GM18499 (cell line): ENCODE measurements around the gene ZFAND2A.

ENCODE experiments used
- ATAC-seq: cut with Tn5 transposase; IDR thresholded peaks from one replicate; pipeline ENCODE4 v1.9.1; 2021; ENCODE audit warnings: moderate number of reproducible peaks; ENCODE audit not compliant: insufficient read depth, unreplicated experiment

Gene ZFAND2A

GRCh38 chr7:1111156-1111555 is 48.8 kb downstream of the ZFAND2A start:
- no peak for ATAC-seq

- no peak for ATAC-seq
These were observed 49.6 kb downstream of the ZFAND2A start for GRCh38 chr7:1110358-1110757.

GRCh38 chr7:1109581-1110310 is 50.2 kb downstream of the ZFAND2A start:
- no peak for ATAC-seq

GRCh38 chr7:1108264-1108920 is 51.6 kb downstream of the ZFAND2A start:
- no peak for ATAC-seq

GRCh38 chr7:1106793-1107421 is 53.1 kb downstream of the ZFAND2A start:
- no peak for ATAC-seq

- no peak for ATAC-seq
These were observed 53.8 kb downstream of the ZFAND2A start for GRCh38 chr7:1106063-1106792.

GRCh38 chr7:1105189-1105588 is 54.8 kb downstream of the ZFAND2A start:
- no peak for ATAC-seq

GRCh38 chr7:1104516-1105179 is 55.3 kb downstream of the ZFAND2A start:
- no peak for ATAC-seq

- ATAC-seq: no peak
These were observed 56.0 kb downstream of the ZFAND2A start for GRCh38 chr7:1103789-1104515.

- ATAC-seq: no peak
These were observed 56.8 kb downstream of the ZFAND2A start for GRCh38 chr7:1103009-1103788.
